Activated CD4-positive, alpha-beta T cell treated with anti-CD3 and anti-CD28 coated beads, Interleukin-2, amount 50 U/mL, for 1 hour (primary cell): ENCODE measurements around the gene CAMTA1.

Source experiments
- DNase-seq: peaks from one replicate; pipeline ENCODE4 v3.0.0-alpha.2; 2020

CAMTA1 gene

DNA sequence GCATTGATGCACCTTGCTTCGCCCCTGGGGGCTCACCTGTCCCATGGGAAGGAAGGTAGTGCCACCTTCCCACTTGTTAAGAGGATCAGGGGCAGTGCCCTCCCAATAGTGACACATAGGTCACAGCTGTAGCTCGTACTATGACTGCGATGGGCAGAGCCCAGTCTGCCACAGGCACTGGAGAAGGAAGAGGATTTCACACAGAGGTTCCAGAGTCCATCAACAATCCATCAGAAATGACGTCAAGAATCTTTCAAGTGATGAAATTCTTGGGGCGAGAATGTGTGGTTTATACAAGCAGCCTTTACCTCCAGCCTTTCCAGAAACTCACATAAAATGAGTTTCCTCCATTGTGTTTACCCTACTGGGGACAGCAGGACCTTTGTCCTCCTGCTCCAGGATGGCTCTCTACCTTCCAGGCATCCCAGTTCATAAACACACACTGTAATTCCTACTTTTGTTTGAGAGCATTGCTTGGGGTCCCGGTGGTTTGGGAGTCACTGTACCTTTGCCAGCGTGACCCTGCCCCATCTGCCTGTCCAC, 725.2 kb downstream of the CAMTA1 start:
- DNase-seq, result no peak

DNA sequence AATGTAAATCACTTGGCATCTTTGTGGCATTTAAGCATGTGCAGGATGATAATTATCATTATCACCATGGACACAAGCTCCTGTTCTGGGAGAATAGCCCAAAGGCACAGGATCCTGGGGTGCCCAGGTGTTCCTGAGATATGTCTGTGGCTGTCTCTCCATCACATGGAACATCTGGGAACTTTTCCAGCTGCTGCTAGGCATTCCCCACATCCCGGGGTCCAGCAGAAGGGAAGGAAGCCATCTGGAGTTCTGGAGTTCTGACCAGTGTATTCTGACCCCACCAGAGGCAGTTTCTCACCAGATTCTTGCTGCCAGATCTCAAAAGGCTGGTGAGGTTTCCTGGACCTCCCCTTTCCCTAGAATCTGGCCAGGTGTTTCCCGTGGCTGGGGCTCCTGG, 726.1 kb downstream of the CAMTA1 start:
- no peak for DNase-seq

DNA sequence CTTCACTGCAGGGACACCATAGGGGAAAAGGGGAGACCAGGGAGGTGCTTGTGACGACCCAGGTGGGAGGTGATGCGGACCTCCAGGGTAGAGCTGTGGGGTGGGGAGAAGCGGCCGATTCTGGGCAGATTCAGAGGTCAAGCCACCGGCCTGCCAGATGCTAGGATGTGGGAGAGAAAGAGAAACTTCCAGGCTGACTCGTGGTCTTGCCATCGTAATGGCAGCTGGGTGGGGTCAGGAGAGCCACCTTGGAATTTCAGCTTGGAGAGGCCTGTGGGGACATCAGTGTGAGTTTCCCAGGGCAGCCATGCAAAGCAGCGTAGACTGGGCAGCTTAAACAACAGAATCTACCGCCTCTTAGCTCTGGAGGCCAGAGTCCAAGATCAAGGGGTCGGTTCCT, 727.8 kb downstream of the CAMTA1 start:
- no peak for DNase-seq

DNA sequence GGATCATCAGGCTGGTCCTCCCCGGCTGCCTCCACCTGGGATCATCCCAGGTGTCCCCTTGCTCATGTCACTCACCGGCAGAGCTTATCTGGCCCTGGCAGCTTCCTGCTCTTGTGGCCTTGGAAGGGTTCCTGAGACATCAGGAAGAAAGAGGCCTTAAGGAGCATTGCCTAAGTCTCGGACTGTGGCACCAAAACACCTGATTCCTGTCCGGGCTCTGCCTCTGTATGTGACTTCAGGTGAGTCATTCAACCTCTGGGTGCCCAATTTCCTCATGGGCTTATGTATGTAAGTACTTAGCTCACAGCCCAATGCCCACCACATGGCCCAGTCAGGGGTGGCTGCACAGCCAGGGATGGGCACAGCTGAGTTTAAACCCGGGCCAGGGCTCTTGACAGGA, 729.9 kb downstream of the CAMTA1 start:
- DNase-seq, result no peak

DNA sequence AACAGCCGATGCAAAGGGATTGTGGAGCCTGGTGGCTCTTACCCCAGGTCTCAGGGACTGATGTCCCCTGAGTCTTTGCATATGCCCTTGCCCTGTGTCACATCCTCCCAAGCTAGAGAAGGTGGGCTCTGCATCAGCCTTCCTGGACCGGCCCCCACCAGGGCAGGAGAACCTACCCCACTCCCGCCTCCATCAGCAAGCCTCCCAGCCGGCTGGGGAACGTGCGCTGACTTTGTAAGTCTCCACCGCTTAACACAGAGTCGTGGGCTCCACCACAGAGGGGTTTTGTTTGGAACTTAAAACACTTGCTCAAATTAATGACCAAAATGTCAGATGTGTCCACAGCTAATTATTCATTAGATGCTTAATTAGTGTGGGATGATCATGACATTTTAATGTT, 730.6 kb downstream of the CAMTA1 start:
- no peak for DNase-seq

DNA sequence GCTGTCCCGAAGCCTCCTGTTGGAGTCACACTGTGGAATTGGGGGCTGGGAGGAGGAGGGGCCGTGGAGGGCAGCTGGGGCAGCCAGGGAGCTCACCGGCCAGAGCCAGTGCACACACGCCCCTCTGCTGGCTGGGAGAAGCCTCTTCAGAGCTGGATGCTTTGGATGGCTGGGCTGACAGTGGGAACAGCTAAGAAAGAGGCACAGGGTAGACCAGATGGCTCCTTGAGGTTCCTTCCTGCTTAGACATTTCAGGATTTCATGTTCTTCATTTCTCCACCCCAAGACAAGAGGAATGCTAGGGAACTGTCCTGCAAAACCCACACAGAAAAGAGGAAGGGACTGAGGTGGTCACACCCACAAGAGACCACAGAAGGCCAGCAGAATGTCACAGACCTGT, 731.1 kb downstream of the CAMTA1 start:
- no peak for DNase-seq

DNA sequence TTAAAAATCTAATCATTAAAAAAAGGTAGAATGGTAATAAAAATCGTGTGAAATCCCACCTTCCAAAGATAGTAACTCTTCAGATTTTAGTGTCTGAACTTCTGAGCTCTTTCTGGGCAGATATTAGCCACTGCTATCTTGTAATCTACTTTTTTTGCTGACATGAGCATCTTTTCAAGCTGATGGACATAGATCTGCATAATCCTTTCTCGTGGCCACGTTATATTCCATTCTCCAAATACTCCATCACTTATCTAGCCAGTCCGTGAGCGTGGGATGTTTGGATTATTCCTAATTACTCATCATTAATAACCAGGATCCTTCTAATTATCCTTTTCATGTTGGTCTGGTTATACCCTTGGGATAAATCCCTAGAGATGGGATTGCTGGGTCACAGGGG, 731.7 kb downstream of the CAMTA1 start:
- DNase-seq, result no peak

DNA sequence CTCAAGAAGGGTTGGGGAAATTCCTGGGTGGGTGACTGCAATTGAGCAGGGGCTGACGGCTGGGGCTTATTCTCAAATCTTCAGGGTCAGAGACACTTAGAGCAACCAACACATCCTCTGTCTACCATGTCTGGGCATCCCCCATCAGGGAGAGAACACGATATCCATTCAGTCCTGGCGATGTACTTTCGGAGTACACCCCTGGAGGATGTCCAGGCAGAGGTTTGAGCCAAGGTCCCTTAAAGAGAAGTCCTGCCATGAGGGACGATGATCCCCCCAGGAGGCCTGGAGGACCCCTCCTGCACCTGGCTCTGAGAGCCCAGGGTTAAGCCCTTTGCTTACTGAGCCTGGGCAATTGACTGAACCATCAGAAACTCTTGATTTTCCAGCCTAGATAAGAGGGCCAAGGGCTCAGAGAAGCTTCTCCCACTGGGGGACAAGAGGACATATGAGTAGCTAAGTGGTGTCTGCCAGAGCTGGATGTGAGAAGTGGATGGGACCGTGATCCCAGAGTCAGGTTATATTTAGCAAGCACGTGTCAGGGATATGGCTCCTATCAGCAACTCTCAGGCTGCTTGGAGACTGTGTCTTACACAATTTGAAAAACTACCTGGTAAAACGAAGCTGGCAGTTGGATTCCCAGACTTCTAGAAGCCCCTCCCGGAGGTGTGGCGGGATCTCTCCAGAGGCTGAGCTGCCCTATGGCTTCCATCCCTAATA, 732.5 kb downstream of the CAMTA1 start:
- no peak for DNase-seq

DNA sequence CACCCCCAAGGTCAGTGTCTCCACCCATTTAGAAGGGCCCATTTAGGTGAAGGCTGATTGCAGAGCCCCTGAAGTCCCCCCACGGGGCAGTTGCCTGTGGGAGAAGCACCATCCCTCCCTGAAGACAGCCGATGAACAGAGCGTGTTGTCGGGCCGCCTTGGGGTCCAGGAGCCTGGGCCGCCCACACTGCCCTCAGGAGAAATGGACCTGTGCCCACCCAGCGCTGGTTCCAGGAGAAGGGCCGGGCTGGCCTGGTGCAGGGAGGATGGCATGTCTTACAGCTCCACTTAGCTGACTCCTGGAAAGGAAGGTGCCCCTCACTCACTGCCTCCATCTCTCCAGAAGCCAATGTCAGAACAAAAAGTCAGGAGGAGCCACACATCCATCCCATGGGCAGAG, 733.2 kb downstream of the CAMTA1 start:
- DNase-seq, result no peak

DNA sequence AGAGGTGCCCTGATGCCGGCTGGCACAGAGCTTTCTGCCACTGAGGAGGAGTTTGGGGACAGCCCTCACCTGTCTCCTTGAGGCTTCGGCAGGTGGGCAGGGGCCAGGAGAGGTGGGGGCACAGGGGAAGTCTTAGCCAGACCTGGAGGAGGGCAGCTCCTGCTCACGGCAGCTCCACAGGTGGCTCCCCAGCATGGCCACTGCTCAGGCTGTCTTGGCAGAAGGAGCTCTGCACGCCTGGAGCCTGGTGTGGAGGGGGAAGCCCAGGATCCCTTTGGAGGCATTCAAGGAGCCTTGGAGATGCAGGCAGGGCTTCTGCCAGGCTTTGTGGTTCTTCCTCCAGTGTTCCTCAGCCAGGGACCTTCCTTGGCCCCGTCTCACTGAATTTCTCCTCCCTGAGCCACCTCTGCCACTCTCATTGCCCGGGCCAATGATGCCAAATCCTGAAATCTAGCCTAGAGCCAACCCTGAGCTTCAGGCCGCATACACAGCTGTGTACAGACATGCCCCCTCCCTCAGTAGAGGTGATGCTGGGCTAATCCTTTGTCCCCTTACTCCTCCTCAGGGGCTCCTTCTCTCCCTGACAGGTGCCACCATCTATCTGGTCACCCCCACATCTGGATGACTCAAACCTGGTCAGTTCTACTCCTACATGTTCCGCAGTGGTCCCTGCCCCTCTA, 734.1 kb downstream of the CAMTA1 start:
- no peak for DNase-seq

DNA sequence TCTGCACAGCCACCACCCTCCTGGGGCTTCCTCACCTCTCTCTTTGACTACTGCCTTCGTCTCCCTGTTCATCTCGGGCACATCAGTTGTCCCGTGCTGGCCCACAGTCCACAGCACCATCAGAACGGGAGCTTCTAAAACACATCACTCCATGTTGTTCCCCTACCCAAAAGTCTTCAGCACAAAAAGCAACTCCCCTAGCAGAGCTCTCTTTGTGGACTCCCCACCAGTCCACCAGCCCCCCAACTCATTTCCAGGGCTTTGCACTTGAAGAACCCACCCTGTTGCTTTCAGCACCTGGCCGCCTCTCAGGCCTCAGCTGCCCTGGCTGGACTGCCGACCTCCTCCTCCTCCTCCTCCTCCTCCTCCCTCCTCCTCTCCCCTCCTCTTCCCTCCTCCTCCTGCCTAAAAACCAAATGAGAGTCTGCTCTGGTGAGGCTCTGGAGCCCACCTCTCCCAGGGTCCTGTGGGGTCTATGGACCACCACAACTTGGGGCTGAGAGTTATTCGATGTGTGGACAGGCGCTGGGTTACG, 734.7 kb downstream of the CAMTA1 start:
- DNase-seq, result no peak

DNA sequence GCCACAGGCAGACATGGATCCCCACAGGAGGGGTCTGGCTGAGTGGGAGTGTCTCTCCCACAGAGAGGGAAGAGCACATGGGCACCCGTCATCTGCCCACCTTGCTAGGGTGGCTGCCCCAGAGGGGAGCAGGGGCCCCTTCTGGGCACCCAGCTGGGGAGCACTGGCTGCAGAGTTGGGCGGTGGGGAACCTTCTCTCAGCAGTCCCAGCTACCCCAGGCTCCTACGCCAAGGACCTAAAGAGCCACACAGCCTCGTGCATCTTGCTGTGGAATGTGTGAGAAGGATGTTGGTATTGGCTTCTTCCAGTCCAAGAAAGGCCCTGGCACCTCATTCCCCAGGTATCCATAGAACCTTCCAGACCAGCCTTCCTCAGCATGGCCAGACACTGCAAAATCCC, 735.2 kb downstream of the CAMTA1 start:
- DNase-seq, result no peak

DNA sequence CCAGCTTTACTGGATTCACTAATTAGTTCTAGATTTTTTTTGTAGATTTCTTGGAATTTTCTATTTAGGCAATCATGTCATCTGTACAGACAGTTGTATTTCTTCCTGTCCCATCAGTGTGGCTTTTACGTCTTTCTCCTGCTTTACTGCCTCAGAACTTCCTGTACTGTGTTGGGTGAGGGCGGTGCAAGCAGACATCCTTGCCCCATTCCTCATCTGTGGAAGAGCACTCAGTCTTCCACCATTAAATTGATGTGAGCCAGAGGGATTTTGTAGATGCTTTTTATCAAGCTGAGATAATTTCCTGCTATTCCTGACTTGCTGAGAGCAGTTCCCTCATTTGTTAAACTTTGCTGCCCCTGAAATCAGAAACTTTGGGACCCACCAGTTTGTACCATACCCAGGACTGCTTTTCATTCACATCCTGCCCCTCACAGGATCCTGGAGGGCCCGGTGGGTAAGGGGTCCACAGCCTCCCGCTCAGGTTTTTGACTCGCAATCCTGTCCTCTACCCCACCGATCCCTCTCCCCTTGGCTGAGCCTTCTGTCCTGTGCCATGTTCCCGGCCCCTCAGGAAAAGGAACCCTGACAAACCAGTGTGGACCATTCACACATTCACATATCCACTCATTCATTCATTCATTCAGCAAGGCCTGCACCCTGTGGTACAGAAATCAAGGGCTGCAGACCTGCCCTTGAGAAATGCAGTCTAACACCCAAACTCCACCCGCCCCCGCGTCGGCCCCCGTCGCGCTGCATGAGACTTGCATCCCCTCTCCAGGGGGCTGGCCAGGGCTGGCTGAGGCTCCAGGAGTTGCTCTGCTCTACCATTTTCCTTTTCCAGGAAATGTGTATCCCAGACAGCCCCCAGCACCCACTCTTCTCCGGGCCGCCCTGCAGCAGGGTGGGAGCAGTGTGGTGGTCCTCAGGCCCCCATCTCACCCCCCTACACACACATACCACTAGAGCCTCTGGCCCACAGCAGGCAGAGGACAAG, 739.4 kb downstream of the CAMTA1 start:
- DNase-seq, result no peak

DNA sequence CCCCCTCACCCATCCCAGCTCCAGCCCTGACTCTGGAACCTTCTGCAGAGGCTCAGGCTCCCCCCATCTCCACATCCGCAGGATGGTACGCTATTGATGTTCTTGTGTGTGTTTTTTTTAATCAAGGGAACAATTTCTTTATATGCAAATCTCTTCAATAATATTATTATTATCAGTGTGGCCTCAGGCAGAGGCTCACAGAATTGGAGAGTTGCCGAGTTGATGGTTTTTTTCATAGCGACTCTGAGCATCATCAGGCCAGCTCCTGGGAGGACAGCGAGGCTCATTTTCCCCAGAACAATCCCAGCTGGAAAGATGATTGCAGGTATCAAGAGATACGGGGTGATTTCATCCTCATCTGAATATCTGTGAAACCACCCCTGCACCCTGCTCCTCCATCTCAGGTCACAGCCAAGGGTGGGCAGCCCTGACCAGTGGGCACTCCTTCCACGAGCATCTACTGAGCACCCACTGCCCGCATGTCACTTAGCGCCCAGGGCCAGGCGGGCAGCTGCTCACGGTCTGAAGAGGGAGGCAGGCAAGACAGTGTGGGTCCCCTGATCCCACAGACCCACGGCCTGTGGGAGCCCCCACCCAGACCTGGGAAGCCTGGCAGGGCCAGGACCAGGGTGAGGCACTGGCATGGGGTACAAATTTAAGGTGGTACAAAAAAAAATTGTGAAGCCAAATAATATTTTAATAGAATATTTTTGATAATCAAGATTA, 740.2 kb downstream of the CAMTA1 start:
- DNase-seq, result no peak

DNA sequence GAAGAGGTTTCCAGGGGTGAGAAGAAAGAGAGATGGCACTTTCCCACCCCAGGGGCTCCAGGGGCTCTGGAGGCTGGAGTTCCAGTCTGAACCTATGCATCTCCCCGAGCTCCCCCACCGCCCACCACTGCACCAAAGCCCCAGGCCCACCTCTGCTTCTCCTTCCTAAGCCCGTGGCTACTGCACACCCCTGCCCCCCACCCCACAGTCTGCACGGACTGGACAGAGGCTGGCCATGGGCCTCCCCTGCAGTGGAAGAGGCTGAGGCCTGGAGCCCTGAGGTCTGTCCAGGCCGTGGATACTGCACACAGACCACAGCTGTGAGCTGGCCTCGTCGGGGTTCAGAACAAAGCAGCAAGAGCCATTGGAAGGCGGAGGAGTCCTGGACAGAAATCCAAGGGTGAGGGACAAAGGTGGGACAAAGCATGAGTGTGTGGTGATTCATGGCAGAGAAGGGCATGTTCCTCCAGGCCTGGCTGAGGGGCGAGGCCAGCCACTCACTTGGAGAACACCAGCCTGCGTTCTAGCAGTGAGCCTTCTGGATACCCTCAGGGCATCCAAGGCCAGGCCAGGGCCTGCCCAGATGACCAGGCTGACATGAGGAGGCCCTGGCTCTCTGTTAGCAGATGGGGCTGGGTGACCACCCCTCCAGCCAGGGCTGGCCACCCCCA, 741.1 kb downstream of the CAMTA1 start:
- no peak for DNase-seq

DNA sequence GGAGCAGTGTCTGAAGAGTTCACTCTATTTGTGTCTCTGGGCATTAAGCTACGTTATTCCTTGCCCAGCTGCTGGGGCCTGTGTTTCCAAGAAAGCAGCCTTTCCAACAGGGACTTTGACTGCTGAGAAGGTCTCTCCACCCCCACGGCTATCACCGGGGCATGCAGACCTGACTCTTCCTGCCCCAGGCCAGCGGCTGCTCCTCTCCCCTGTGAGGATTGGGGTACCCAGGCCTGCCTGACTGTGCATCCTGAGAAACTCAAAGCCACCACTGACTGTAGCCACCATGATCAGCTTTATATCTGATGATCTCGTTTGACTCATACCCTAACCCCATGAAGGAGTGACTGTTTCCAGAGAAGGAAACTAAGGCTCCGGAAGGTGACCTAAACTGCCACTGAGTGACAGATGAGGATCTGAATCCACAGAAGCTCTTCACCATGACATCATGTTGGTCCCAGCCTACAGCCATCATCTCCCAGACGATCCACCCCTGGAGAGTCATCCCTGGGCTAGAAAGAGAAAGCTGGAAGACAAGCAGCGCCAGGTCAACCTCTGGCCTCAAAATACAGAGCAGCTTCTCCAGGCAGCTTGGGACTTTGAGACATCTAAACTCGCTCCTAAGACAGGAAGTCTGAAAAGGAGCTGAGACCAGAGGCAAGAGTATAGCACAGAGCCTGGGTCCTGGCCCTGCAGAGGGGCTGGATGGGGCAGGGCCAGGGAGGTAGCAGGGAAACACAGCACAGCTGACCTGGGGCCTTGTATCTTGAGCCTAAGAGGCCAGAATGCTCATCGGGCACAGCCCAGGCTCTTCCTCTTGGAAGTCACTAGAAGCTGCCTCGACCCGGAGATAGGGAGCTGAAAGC, 741.8 kb downstream of the CAMTA1 start:
- DNase-seq, result no peak

DNA sequence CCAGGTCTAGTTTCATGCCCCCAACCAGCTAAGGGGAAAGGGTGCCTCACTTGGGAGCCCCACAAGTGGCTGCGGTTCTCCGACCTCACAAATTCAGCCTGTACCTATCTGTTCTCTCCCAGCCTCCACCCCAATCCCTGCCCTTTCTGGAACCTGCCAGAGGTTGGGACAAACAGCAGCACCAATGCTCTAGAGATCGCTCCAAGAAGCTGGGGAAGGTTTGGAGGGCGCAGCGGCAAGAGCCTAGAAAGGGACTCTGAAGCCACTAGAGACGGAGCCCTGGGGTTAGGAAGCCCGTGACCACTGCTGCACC, 742.4 kb downstream of the CAMTA1 start:
- DNase-seq, result no peak

DNA sequence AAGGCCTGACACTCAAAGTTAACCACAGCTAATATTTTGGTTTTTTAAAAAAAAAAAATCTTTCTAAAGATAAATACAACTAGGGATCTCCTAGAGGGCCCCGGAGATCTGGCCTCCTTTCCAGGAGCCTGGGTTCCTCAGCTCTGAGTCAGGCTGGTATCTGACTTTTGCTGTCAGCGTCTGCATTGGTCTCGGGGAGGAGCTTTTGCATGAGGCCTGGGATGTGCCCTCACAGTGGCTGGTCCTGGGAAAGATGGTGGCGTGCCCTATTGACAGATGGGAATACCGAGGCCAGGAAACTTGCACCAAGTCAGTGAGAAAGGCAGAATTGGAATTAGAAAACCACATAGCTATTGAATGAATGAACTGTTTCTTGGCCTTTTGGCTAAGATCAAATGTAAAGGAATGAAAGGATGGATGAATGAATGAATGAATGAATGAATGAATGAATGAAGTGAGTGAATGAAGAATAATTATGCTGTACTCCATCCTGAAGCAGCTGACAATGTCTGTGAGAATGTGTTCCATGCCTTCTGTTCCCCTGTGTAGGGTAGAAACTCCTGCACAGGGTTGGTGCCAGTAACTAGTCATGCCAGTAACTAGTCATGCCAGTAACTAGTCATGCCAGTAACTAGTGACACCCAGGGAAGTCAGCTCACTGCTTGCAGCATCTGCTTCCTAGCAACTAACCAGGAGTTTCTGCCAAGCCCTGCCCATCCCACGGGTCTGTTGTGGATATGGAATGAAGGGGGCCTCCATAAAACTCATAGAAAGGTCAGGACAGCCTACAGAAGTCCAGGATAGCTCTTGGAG, 743.3 kb downstream of the CAMTA1 start:
- no peak for DNase-seq

DNA sequence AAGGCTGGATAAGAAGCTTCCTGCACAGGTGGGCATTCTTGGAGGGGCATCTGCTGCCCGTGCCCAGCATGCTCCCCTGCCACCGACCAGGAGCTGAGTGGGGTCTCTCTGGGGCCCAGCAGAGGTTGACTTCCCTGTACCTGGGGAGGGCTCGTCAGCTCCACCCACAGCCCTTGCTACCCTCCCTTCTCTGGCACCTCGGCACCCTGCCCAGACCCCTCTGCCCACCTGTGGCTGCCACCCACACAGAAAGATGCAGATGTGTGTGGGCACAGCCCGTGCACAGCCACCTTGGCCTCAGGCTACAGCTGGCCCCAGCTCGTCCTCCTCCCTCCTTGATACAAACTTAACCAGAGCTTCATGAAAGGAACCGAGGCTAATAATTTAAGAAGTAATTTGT, 744.7 kb downstream of the CAMTA1 start:
- no peak for DNase-seq
